Iris pigment epithelial cell (primary cell): ENCODE measurements around the gene TMEM94.
"Not testable (repeated sequence)": the region's sequence is repeated elsewhere in the genome, so short reads cannot be mapped to it uniquely, and the experiment has no call there.

Experiments used
- DNase-seq: peaks from one replicate; pipeline ENCODE4 v3.0.0-alpha.2; 2011; ENCODE audit warnings: low read depth

Gene TMEM94

GRCh38 chr17:75476752-75477489 is 20.5 kb downstream of the TMEM94 start:
- DNase-seq = no peak

GRCh38 chr17:75477490-75477862 is 21.0 kb downstream of the TMEM94 start:
- not testable (repeated sequence) for DNase-seq

GRCh38 chr17:75478508-75478907 is 22.1 kb downstream of the TMEM94 start:
- peak; percentile 54 for DNase-seq

GRCh38 chr17:75480281-75480680 is 23.8 kb downstream of the TMEM94 start:
- DNase-seq = no peak

GRCh38 chr17:75481194-75482068 is 25.0 kb downstream of the TMEM94 start:
- DNase-seq = no peak

- DNase-seq = no peak
These were observed 25.9 kb downstream of the TMEM94 start for GRCh38 chr17:75482098-75482942.

GRCh38 chr17:75485688-75486087 is 29.3 kb downstream of the TMEM94 start:
- no peak for DNase-seq

- DNase-seq = no peak
These were observed 29.7 kb downstream of the TMEM94 start for GRCh38 chr17:75486151-75486550.

- no peak for DNase-seq
These were observed 30.5 kb downstream of the TMEM94 start for GRCh38 chr17:75486951-75487350.

- peak; percentile 25 for DNase-seq
These were observed 31.1 kb downstream of the TMEM94 start for GRCh38 chr17:75487351-75488070.

- no peak for DNase-seq
These were observed 32.5 kb downstream of the TMEM94 start for GRCh38 chr17:75488693-75489510.

- DNase-seq = no peak
These were observed 33.1 kb downstream of the TMEM94 start for GRCh38 chr17:75489511-75489955.

- DNase-seq = no peak
These were observed 33.8 kb downstream of the TMEM94 start for GRCh38 chr17:75490173-75490743.

- DNase-seq = no peak
These were observed 34.7 kb downstream of the TMEM94 start for GRCh38 chr17:75490953-75491649.

GRCh38 chr17:75491680-75492079 is 35.2 kb downstream of the TMEM94 start:
- DNase-seq = no peak

- DNase-seq = no peak
These were observed 36.2 kb downstream of the TMEM94 start for GRCh38 chr17:75492555-75493168.

GRCh38 chr17:75493476-75494129 is 37.2 kb downstream of the TMEM94 start:
- no peak for DNase-seq

GRCh38 chr17:75494326-75494877 is 38.0 kb downstream of the TMEM94 start:
- no peak for DNase-seq
